GM18498 (cell line): ENCODE data around the gene RTKN2.
"Not testable (repeated sequence)": the region's sequence is repeated elsewhere in the genome, so short reads cannot be mapped to it uniquely, and the experiment has no call there.

Experiments
- ATAC-seq: cut with Tn5 transposase; IDR thresholded peaks from one replicate; pipeline ENCODE4 v1.9.1; 2021; ENCODE audit warnings: mild to moderate bottlenecking, moderate library complexity; ENCODE audit not compliant: unreplicated experiment

RTKN2 gene

DNA sequence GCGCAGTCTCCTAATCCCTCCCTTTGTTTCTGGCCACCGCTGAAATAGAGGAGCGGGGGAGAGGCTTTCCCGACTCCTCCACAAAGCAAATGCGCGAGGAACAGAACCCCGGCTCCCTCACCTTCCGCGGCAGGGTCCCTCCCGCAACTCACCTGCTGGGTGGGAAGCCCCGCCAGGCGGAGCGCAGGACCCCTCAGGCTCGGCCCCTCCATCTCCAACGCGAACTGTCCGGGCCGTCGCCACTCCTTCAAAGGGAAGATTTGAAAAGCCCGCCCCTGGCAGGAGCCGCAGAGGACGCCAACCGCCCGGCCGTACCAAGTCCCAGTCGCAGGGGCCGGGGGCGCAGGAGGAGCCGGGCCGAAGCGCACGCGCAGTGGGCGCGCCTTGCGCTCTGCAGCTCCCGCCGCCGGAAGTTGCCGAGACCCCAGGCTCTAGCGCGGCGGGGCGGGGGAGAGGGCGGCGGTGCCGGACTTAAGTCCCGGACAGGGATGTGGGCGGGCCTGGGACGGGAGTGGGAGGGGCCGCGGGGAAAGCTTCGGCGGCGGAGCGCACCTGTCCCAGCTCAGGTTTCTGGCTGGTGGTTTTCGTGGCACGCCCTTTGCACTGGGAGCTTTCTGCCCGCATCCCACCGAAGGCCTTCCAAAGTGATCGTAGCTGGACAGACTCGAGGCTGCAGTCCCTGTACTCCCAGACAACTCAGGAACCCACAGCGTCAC, at the start of gene RTKN2:
RTKN2 (minus strand) TSS at position 446 of the 716 bp plus-strand sequence; CDS start at position 212, 234 bp downstream.
- peak; percentile 82 for ATAC-seq

GRCh38 chr10:62317257-62317656, 48.6 kb upstream of the RTKN2 start:
- no peak for ATAC-seq

GRCh38 chr10:62309254-62309653, 40.6 kb upstream of the RTKN2 start:
- no peak for ATAC-seq

- ATAC-seq, result no peak
Measured at GRCh38 chr10:62308101-62308500, 39.5 kb upstream of the RTKN2 start.

DNA sequence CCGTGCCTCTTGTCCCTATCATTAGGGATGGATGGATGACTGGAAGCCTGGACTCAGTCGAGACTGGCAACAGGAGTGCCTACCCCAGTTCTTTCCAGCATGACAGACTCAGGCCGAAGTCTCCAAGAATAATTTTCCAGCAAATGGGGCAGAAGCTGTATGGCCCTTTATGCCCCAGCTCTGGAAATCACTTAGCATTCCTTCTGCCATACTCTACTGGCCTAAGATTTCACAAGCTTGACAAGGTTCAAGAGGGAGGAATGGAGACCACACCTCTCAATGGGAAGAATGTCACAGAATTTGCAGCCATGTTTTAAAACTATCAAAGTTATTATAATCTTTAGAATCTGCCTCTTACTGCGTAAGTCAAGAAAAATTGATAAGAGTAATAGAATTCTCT, 39.0 kb upstream of the RTKN2 start:
- no peak for ATAC-seq

DNA sequence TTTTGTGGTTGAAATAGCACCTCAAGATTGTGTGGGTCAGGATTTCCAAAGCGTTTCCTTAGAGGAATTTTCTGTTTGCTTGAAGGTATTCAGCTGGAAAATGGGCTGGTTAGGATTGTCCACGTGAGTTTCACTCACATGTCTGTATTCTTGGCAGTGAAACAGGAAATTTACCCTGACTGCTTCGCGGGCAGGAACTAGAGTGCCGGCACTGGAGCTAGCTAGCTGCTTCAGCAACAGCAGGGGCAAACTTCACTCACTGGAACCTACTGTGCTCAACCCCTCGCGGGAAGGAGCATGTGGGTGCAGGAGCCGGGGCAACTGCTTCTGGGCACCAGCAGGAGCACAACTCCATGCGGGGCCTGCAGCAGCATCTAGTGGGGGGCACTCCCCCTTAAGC, 38.0 kb upstream of the RTKN2 start:
- no peak for ATAC-seq

DNA sequence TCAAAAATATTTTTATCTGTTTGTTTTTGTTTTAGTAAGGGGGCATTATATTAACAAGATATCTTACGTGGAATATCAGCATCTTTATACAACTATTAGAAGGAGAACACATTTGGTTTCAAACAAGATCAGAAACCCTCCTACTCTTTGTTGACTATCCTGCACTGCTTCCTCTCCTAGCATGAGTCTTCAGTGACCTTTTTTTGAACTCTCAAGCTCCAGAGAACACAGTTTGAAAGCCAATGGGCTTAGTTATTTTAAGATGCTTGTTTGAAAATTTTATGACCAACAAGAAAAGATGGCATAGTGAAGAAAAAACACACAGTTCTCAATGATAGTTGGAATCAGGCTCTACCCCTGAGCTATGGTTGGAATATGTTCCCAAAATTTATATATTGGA, 37.2 kb upstream of the RTKN2 start:
- ATAC-seq, result no peak

- ATAC-seq, result no peak
Measured at GRCh38 chr10:62303922-62304321, 35.3 kb upstream of the RTKN2 start.

DNA sequence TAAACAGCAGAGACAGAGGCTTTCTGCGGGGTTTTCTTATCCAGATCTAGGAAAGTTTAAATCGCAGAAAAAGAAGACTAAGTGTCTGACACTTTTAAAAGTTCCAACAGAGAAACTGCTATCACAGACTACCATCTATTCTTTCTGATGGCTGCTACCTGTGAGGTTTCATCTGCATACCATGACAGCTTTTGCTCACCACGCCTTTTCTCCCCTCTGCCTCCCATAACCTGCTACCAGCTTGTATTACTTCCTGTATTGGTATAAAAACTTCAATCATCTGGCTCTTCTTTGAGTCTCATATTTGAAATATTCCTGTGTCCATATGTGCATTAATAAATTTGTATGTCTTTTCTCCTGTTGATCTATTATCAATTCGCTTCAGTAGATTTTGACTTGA, 34.1 kb upstream of the RTKN2 start:
- ATAC-seq, result no peak

- no peak for ATAC-seq
Measured at GRCh38 chr10:62297857-62298256, 29.2 kb upstream of the RTKN2 start.

- ATAC-seq, result no peak
Measured at GRCh38 chr10:62284221-62284620, 15.6 kb upstream of the RTKN2 start.

DNA sequence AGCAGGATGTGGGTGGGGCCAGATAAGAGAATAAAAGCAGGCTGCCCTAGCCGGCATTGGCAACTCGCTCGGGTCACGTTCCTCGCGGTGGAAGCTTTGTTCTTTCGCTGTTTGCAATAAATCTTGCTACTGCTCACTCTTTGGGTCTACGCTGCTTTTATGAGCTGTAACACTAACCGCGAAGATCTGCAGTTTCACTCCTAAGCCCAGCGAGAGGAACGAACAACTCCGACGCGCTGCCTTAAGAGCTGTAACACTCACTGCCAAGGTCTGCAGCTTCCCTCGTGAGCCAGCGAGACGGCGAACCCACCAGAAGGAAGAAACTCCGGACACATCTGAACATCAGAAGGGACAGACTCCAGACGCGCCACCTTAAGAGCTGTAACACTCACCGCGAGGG, 12.7 kb upstream of the RTKN2 start:
- not testable (repeated sequence) for ATAC-seq

DNA sequence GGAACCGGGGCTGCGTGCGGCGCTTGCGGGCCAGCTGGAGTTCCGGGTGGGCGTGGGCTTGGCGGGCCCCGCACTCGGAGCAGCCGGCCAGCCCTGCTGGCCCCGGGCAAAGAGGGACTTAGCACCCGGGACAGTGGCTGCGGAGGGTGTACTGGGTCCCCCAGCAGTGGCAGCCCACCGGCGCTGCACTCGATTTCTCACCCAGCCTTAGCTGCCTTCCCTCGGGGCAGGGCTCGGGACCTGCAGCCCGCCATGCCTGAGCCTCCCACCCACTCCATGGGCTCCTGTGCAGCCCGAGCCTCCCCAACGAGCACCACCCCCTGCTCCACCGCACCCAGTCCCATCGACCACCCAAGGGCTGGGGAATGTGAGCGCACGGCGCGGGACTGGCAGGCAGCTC, 11.7 kb upstream of the RTKN2 start:
- ATAC-seq, result not testable (repeated sequence)

DNA sequence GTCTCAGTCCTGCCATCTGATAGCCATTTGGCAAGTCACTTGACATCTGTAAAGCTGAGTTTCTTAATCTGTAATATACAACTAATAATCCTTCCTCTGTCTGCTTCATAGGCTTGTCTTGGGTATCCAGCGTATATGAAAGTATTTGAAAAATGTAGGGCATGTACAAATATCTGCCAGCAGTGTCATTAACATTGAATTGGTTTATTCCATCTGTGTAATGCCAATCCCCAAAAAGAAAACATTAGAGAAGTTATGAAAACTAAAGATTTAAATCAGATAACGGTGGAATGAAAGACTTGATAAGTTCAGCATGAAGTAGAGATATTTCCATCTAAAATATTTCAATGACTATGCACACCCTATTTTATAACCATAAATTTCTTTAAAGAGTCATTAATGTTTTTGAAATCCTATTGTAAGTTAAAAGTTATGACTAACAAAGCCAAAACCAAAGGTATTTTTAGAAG, 9.8 kb upstream of the RTKN2 start:
- no peak for ATAC-seq

DNA sequence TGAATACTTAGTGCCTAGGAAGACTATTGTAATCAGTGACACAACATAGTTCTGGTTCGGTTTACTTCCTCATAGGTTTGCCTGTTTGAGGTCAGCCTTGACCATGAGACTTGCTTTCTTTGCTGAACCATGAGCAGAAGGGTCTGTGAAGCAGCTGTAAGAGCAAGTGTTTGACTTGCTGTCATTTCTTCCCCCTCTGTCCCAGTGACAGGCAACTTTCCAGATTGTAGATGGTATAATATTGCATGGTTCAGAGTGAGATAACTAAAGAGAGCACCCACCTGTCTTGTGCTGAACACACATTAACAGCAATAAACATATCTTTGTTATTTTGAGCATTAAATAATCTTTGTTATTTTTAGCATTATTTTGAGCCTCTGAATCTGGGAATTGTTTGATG, 9.3 kb upstream of the RTKN2 start:
- no peak for ATAC-seq

- no peak for ATAC-seq
Measured at GRCh38 chr10:62270020-62270419, 1.4 kb upstream of the RTKN2 start.

DNA sequence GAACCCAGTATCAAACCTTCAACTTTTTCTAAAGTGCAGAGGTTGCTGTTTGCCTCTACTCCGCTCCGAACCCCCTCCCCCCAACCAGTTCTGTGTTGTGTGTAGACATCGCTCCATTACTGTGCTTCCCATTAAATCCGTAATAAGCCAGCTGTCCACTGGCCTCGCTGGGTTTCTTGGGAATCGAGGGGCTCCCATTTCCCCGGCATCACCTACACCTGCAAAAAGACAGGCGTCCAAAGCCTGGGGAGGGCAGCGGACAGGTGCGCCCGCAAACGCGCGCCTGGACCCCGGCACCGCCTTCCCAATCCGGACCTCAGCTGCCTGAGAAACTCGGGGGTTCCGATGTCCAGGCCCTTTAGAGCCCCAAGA, 631 bp downstream of the RTKN2 start:
- peak; percentile 9 for ATAC-seq

- no peak for ATAC-seq
Measured at GRCh38 chr10:62266611-62267010, 2.0 kb downstream of the RTKN2 start.

- ATAC-seq, result no peak
Measured at GRCh38 chr10:62266147-62266546, 2.5 kb downstream of the RTKN2 start.

DNA sequence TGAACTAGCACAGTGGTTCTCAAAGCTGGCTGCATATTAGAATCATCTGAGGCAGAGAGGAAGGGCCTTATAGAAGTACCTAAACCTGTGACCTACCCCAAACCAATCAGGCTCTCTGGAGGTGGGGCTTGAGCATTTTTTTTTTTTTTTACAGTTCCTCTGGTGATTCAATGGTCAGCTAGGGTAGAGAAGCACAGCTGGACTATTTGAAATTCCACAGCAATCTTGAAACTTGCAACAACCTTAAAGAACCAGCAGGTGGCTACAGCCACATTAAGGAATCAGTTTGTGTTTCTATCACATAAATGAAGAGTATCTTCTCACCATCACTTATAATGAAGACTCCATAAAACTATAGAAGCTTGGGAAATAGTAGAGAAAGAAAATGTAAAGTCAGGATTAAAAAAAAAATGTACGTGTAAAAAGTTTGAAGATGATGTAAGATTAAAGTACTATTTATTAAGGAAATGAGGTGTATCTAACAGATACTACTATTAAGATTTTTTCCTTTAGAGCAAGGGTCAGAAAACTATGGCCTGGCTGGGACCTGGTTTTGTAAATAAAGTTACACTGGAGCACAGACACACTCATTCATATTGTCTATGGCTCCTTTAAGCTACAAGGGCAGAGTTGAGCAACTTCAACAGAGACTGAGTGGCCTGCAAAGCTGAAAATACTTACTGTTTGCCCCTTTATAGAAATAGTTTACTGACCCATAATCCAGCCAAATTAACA, 3.8 kb downstream of the RTKN2 start:
- ATAC-seq, result peak; percentile 43

- no peak for ATAC-seq
Measured at GRCh38 chr10:62264126-62264525, 4.5 kb downstream of the RTKN2 start.

DNA sequence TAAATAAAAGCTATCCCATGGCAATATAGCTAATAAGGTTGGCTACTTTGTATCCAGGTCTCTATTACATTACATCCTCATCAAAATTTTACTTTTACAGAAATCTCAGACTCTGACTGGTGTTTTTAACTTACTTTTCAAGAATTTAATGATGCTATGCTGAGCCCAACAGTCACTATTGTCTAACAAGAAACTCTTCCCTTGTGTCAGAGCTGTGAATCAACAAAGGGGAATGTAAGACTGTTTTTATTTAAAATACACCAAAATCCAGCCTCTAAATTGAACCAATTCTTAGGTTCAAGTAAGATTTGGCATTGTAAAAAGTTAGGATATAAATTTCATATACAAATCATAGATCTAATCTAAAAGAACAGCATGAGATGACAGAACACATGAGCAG, 7.0 kb downstream of the RTKN2 start:
- ATAC-seq, result no peak
